Mucosa of descending colon (tissue), 3 donors: ENCODE measurements around the gene SMARCC1. TPM values are rescaled to one million over a fixed set of nuclear protein-coding genes. Genes with fewer than 3 reads are reported as not detected.
"Not testable (repeated sequence)": the region's sequence is repeated elsewhere in the genome, so short reads cannot be mapped to it uniquely, and the experiment has no call there.

Experiments
- ATAC-seq: fragments of 200-7000 bp; cut with Tn5 transposase; one replicate; pipeline ENCODE4 v1.9.1; 2020; ENCODE audit warnings: mild to moderate bottlenecking, moderate library complexity
- DNase-seq, 3 donors: peaks; one replicate each; pipeline ENCODE4 v3.0.0-alpha.2; 2020
- H3K36me3 ChIP-seq: fragments of 200-600 bp; one replicate; pipeline ENCODE4 v1.8.0; 2021; ENCODE audit warnings: low read depth, mild to moderate bottlenecking
- H3K4me1 ChIP-seq: fragments of 200-600 bp; one replicate; pipeline ENCODE4 v1.8.0; 2021; ENCODE audit warnings: low read depth, mild to moderate bottlenecking
- H3K4me3 ChIP-seq: fragments of 200-600 bp; one replicate; pipeline ENCODE4 v1.8.0; 2021; ENCODE audit warnings: mild to moderate bottlenecking
- H3K9me3 ChIP-seq: fragments of 200-600 bp; one replicate; pipeline ENCODE4 v1.8.0; 2021; ENCODE audit warnings: mild to moderate bottlenecking
- intact Hi-C, 2 donors: fragments of 100-400 bp; cut with DNase I in 1 of 2; cut with micrococcal nuclease in 1 of 2; formaldehyde crosslinking; loops; one replicate each; pipeline versions ENCODE4 v1.11.0 to v1.11.1; 2022; cut with DNase I, micrococcal nuclease
- long read RNA-seq, 2 donors: library from polyadenylated mRNA; unstranded; transcript quantifications; one replicate each; pipeline ENCODE4 v2.0.0, GENCODE V29; 2019 to 2021
- total RNA-seq, 3 donors: library from RNA; stranded (reverse); fragmentation: NEBNext Ultra II Directional in 2 of 3; extraction: Animal tissue kit (Norgen Biotek cat#: 25700) in 2 of 3; gene quantifications; one replicate each; pipeline versions ENCODE4 v1.2.1 to v1.2.4, GENCODE V29; 2021 to 2023
- TF ChIP-seq, protein P1 (sequence below): fragments of 200-600 bp; IDR thresholded peaks from one replicate; pipeline ENCODE4 v1.8.0; 2022; ENCODE audit warnings: antibody characterized with exemption, mild to moderate bottlenecking
- donor health status: DM: no; HTN: no; CAD: no; lungs with moderate emphysema.
- donor health status: DM: no; HTN: no; CAD: no.
- donor health status: DM: no; HTN: yes; CAD: no.

SMARCC1 gene
- total RNA-seq = 100 to 1,000 TPM in 1 of 3 donors, 10 to 100 TPM in 2; 61.5 to 117 (median 71.5) TPM
- long read RNA-seq, donor 1, full-length matches to known transcripts = 28 of 91 reads
- long read RNA-seq, donor 1, partial matches to known transcripts = 46 of 91 reads
- long read RNA-seq, donor 1, other reads (novel, unspliced or antisense) = 17 of 91 reads
- long read RNA-seq, donor 2, partial matches to known transcripts = 5 of 9 reads
- long read RNA-seq, donor 2, other reads (novel, unspliced or antisense) = 4 of 9 reads

- Histone ChIP-seq H3K9me3 (no peaks in the 10 kb centered on the region), H3K36me3 (no peaks in the 10 kb centered on the region), H3K4me3 (peak within 1 kb of the TSS; percentile 89), H3K4me1 (peaks cover 13% of the 10 kb centered on the region)
- TF ChIP-seq, protein P1, sequence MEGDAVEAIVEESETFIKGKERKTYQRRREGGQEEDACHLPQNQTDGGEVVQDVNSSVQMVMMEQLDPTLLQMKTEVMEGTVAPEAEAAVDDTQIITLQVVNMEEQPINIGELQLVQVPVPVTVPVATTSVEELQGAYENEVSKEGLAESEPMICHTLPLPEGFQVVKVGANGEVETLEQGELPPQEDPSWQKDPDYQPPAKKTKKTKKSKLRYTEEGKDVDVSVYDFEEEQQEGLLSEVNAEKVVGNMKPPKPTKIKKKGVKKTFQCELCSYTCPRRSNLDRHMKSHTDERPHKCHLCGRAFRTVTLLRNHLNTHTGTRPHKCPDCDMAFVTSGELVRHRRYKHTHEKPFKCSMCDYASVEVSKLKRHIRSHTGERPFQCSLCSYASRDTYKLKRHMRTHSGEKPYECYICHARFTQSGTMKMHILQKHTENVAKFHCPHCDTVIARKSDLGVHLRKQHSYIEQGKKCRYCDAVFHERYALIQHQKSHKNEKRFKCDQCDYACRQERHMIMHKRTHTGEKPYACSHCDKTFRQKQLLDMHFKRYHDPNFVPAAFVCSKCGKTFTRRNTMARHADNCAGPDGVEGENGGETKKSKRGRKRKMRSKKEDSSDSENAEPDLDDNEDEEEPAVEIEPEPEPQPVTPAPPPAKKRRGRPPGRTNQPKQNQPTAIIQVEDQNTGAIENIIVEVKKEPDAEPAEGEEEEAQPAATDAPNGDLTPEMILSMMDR = no peak
- DNase-seq (peak; percentile 98 to 99 (median 99)), ATAC-seq (peak; percentile 97)
- intact Hi-C loops = no loop called here
Observed at GRCh38 chr3:47781685-47782445, at the start of gene SMARCC1. Gene SMARCC1, minus strand, starts transcription at chr3:47781893. Its CDS starts 96 bp downstream, at chr3:47781797.

DNA sequence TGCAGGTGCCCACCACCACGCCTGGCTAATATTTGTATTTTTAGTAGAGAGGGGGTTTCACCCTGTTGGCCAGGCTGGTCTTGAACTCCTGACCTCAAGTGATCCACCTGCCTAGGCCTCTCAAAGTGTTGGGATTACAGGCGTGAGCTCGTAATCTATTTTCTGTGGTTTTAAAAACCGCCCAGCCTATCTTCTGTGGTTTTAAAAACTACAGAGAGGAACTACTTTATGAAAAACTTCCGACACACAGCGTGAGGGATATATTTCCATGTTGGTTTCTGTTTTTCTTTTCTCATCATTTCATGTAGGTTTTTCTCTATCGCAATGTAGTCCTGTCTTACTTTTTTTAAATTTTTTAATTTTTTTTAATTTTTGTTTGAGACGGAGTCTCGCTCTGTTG lies 47.8 kb upstream of the SMARCC1 start:
- not testable (repeated sequence) for H3K9me3 ChIP-seq, ATAC-seq, H3K36me3 ChIP-seq, H3K4me3 ChIP-seq, DNase-seq
- H3K4me1 ChIP-seq = peaks cover 15% of the 10 kb centered on the region
- intact Hi-C loops = loop anchor here in 1 of 2 donors (10.0 kb wide), 1 partner anchor 325 kb away; no protein-coding TSS in a partner anchor

- TF ChIP-seq, protein P1 = no peak
- no peak for DNase-seq
- Histone ChIP-seq H3K4me1 (peaks cover 16% of the 10 kb centered on the region), H3K36me3 (peaks cover 6% of the 10 kb centered on the region), H3K9me3 (no peaks in the 10 kb centered on the region), H3K4me3 (peak overlapping the region; percentile 89)
- intact Hi-C loops = loop anchor here in 1 of 2 donors (10.0 kb wide), 1 partner anchor 329 kb away; no protein-coding TSS in a partner anchor
- no peak for ATAC-seq
Observed at GRCh38 chr3:47825590-47825989, 43.9 kb upstream of the SMARCC1 start.

DNA sequence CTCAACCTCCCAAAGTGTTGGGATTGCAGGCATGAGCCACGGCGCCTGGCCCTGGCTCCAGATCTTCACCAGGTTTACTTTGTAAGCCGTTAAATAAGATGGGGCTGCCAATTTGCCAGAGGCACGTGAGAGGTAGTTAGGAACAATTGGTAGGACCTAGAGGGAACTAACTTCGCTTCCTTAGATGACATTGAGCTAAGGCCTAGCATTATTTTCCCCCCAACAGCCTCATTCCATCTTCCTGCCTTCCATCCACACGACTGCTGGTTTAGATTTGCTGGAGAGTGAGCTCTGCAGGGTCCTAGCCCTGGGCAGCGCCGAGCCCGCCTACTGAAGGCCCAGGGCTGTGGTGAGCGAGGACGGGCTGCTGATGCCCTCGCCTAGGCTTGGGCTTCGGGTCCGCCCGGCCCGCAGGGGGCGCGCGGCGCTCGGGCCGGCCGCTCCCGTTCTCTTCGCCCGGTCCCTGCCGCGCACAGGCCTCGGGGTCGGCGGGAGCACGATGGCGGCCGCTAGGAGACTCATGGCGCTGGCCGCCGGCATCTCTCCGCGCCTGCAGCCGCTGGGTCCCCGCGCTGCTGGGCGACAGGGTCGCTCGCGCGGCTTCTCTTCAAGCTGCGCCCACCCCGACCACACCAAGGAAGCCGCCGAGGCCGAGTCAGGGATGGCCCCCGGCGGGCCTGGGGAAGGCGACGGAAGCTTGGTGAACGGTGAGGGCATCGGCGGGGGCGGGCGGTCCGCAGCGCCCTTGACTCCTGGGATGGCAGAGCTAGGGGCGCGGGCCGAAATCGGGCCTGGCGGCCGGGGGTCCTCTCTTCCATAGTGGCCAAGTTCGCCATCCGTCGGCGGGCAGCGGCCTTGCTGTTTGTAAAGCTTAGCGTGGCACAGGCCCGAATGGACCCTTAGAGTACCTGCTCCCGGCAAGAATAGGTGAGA lies 43.1 kb upstream of the SMARCC1 start:
- TF ChIP-seq, protein P1 = peak; percentile 82
- Histone ChIP-seq H3K4me1 (peaks cover 16% of the 10 kb centered on the region), H3K9me3 (no peaks in the 10 kb centered on the region), H3K4me3 (peak overlapping the region; percentile 89), H3K36me3 (peaks cover 3% of the 10 kb centered on the region)
- ATAC-seq (peak; percentile 100), DNase-seq (peak; percentile 79 to 87 (median 80))
- intact Hi-C loops = loop anchor here in 1 of 2 donors (10.0 kb wide), 1 partner anchor 330 kb away; no protein-coding TSS in a partner anchor

DNA sequence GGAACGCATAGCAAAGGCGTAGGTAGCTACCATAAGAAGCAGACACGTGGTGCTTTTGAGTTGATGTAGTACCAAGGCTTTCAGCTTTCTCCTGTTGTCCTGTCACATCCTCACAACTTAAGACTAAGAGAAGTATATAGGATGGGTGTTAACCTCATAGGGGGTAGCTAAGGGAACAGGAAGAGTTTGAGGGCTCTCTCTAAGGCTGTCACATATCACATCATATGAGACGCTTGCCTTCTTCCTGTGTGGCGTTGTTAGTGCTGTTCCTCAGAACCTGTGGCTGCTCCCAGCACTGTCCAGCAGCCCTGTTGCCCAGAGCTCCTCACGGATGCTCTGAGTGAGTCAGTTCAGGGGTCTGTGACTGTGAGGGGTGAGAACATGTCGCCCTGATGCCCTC lies 35.9 kb upstream of the SMARCC1 start:
- Histone ChIP-seq H3K9me3 (no peaks in the 10 kb centered on the region), H3K4me3 (no peak overlapping the region), H3K4me1 (no peaks in the 10 kb centered on the region), H3K36me3 (no peaks in the 10 kb centered on the region)
- no peak for DNase-seq
- no peak for ATAC-seq
- intact Hi-C loops = no loop called here
- TF ChIP-seq, protein P1 = no peak
